Right atrium auricular region (tissue), 2 donors: ENCODE results near the gene OGFR. TPM values are rescaled to one million over a fixed set of nuclear protein-coding genes. Genes with fewer than 3 reads are reported as not detected.

Source experiments
- DNase-seq: peaks from one replicate; pipeline ENCODE4 v3.0.0-alpha.2; 2019; ENCODE audit warnings: low spot score
- H3K27ac ChIP-seq, 2 donors: fragments of 200-600 bp; sonication (generic); 1 replicate in 1 of 2; 2 replicates in 1 of 2; pipeline ENCODE4 v1.5.1; 2016 to 2019
- H3K27me3 ChIP-seq, 2 donors: fragments of 200-600 bp; sonication (generic); one replicate each; pipeline versions ENCODE4 v1.5.1 to v1.6.0; 2017 to 2019
- H3K36me3 ChIP-seq: fragments of 200-600 bp; sonication (generic); one replicate; pipeline ENCODE4 v1.5.1; 2016
- H3K4me1 ChIP-seq, 2 donors: fragments of 200-600 bp; sonication (generic); one replicate each; pipeline versions ENCODE4 v1.5.1 to v1.6.0; 2017 to 2019
- H3K4me3 ChIP-seq, 2 donors: fragments of 200-600 bp; sonication (generic); 1 replicate in 1 of 2; 2 replicates in 1 of 2; pipeline ENCODE4 v1.5.1; 2017 to 2019; ENCODE audit warnings: mild to moderate bottlenecking in 1 of 2, moderate library complexity in 1 of 2
- H3K9me3 ChIP-seq, 2 donors: fragments of 200-600 bp; sonication (generic); one replicate each; pipeline ENCODE4 v1.5.1; 2019
- total RNA-seq, 2 donors: library from RNA; depleted of rRNA; stranded (reverse); fragments of >200 nt; gene quantifications; one replicate each; pipeline ENCODE4 v1.1.0, GENCODE V29; 2016
- TF ChIP-seq, protein P1 (sequence below), 2 donors: fragments of 200-600 bp; sonication (generic); IDR thresholded peaks; one replicate each; pipeline ENCODE4 v1.5.1; 2019; ENCODE audit warnings: antibody characterized with exemption in 2 of 2

The OGFR gene
- total RNA-seq, 2 donors from 2014 or later = 17.3 to 31.2 TPM

DNA sequence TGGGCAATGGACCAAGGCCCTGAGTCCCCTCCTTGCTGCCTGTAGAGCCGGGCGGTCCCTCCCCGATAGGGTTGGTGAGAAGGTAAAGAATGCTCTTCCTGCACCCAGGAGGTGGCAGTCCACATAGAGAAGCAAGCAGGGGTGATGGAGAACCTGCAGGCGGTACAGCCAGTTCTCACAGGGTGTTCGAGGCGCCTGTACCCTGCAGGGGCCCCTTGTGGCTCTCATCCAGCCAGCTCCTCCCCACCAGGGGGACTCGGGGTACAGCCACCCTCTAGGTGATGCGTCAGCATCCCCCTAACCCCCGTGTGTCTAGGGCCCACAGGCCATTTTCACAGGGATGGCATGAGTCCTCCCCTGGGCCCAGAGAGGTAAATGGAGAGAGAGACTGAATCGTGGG, 7.1 kb downstream of the OGFR start:
- Histone ChIP-seq H3K4me1 (peaks cover 0 to 32% of the 10 kb centered on the region in 2 donors), H3K36me3 (peaks cover 59% of the 10 kb centered on the region), H3K9me3 (no peaks in the 10 kb centered on the region), H3K27me3 (peaks cover 0 to 4% of the 10 kb centered on the region in 2 donors), H3K27ac (no peak overlapping the region), H3K4me3 (no peak overlapping the region)
- DNase-seq = no peak
- TF ChIP-seq, protein P1, sequence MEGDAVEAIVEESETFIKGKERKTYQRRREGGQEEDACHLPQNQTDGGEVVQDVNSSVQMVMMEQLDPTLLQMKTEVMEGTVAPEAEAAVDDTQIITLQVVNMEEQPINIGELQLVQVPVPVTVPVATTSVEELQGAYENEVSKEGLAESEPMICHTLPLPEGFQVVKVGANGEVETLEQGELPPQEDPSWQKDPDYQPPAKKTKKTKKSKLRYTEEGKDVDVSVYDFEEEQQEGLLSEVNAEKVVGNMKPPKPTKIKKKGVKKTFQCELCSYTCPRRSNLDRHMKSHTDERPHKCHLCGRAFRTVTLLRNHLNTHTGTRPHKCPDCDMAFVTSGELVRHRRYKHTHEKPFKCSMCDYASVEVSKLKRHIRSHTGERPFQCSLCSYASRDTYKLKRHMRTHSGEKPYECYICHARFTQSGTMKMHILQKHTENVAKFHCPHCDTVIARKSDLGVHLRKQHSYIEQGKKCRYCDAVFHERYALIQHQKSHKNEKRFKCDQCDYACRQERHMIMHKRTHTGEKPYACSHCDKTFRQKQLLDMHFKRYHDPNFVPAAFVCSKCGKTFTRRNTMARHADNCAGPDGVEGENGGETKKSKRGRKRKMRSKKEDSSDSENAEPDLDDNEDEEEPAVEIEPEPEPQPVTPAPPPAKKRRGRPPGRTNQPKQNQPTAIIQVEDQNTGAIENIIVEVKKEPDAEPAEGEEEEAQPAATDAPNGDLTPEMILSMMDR (IDR thresholded peaks at IDR 0.05) = no peak

DNA sequence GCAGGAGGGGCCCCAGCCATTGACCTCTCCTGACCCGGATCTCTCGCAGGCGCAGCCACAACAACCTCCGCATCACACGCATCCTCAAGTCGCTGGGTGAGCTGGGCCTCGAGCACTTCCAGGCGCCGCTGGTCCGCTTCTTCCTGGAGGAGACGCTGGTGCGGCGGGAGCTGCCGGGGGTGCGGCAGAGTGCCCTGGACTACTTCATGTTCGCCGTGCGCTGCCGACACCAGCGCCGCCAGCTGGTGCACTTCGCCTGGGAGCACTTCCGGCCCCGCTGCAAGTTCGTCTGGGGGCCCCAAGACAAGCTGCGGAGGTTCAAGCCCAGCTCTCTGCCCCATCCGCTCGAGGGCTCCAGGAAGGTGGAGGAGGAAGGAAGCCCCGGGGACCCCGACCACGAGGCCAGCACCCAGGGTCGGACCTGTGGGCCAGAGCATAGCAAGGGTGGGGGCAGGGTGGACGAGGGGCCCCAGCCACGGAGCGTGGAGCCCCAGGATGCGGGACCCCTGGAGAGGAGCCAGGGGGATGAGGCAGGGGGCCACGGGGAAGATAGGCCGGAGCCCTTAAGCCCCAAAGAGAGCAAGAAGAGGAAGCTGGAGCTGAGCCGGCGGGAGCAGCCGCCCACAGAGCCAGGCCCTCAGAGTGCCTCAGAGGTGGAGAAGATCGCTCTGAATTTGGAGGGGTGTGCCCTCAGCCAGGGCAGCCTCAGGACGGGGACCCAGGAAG, 7.7 kb downstream of the OGFR start:
- Histone ChIP-seq H3K4me3 (no peak overlapping the region), H3K9me3 (no peaks in the 10 kb centered on the region), H3K27ac (no peak overlapping the region), H3K36me3 (peaks cover 58% of the 10 kb centered on the region), H3K4me1 (peaks cover 0 to 33% of the 10 kb centered on the region in 2 donors), H3K27me3 (peaks cover 0 to 4% of the 10 kb centered on the region in 2 donors)
- DNase-seq = no peak
- TF ChIP-seq, protein P1 (IDR thresholded peaks at IDR 0.05) = no peak

DNA sequence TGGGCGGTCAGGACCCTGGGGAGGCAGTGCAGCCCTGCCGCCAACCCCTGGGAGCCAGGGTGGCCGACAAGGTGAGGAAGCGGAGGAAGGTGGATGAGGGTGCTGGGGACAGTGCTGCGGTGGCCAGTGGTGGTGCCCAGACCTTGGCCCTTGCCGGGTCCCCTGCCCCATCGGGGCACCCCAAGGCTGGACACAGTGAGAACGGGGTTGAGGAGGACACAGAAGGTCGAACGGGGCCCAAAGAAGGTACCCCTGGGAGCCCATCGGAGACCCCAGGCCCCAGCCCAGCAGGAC, 8.2 kb downstream of the OGFR start:
- Histone ChIP-seq H3K27ac (no peak overlapping the region), H3K4me1 (peaks cover 0 to 37% of the 10 kb centered on the region in 2 donors), H3K9me3 (no peaks in the 10 kb centered on the region), H3K27me3 (peaks cover 0 to 4% of the 10 kb centered on the region in 2 donors), H3K4me3 (no peak overlapping the region), H3K36me3 (peaks cover 53% of the 10 kb centered on the region)
- TF ChIP-seq, protein P1 (IDR thresholded peaks at IDR 0.05) = no peak
- no peak for DNase-seq

DNA sequence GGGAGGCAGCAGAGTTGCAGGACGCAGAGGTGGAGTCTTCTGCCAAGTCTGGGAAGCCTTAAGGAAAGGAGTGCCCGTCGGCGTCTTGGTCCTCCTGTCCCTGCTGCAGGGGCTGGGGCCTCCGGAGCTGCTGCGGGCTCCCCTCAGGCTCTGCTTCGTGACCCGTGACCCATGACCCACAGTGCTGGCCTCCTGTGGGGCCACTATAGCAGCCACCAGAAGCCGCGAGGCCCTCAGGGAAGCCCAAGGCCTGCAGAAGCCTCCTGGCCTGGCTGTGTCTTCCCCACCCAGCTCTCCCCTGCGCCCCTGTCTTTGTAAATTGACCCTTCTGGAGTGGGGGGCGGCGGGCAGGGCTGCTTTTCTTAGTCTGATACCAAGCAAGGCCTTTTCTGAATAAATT, 9.0 kb downstream of the OGFR start:
- Histone ChIP-seq H3K9me3 (no peaks in the 10 kb centered on the region), H3K27ac (no peak overlapping the region), H3K4me1 (peaks cover 0 to 38% of the 10 kb centered on the region in 2 donors), H3K36me3 (peaks cover 49% of the 10 kb centered on the region), H3K27me3 (peaks cover 0 to 4% of the 10 kb centered on the region in 2 donors), H3K4me3 (no peak overlapping the region)
- TF ChIP-seq, protein P1 (IDR thresholded peaks at IDR 0.05) = no peak
- DNase-seq = no peak

DNA sequence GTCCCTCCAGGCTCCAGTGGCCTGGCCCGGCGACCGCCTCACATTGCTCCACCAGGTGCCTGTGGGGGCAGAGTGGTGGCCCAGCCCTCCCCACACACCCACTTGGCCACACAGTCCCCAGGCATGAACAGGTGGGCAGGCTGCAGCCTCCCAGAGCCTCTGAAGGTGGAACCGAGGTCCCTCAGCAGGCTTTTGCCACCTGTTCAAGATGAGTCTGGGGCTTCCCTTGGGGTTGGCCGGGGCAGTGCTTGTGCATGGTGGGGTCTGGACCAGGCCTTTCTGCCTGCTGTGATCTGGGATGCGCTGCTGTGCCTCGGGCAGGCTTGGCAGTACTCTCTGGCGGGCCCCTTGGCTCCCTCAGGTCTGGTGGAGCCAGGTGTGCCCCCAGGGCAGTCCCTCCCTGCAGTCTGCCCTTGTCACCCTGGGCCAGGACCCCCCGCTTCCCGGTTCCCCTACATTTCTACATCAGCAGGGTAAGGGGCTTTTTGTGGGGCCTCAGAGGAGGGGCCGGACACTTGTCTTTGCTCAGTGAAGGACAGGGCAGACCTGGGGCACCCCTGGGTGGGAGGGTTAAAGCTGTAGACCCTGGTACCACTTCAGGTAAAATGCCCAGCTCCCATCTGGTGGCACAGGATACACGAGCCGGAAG, 9.5 kb downstream of the OGFR start:
- H3K36me3 ChIP-seq = peaks cover 43% of the 10 kb centered on the region
- no peak for DNase-seq
- peaks cover 0 to 44% of the 10 kb centered on the region in 2 donors for H3K4me1 ChIP-seq
- no peak overlapping the region for H3K27ac ChIP-seq
- no peaks in the 10 kb centered on the region for H3K9me3 ChIP-seq
- H3K4me3 ChIP-seq = no peak overlapping the region
- H3K27me3 ChIP-seq = peaks cover 0 to 4% of the 10 kb centered on the region in 2 donors
- TF ChIP-seq, protein P1 (IDR thresholded peaks at IDR 0.05) = no peak
